Stimulated activated CD4-positive, alpha-beta T cell treated with anti-CD3 and anti-CD28 coated beads, TNF-alpha, amount 100 ng/mL, for 1 hour (primary cell): ENCODE measurements around the gene CDCP2.
"Not testable (repeated sequence)": the region's sequence is repeated elsewhere in the genome, so short reads cannot be mapped to it uniquely, and the experiment has no call there.

ENCODE experiments used
- DNase-seq, 3 donors: peaks; one replicate each; pipeline ENCODE4 v3.0.0-alpha.2; 2020; ENCODE audit warnings: low read depth in 3 of 3, low spot score in 1 of 3

Gene CDCP2

DNA sequence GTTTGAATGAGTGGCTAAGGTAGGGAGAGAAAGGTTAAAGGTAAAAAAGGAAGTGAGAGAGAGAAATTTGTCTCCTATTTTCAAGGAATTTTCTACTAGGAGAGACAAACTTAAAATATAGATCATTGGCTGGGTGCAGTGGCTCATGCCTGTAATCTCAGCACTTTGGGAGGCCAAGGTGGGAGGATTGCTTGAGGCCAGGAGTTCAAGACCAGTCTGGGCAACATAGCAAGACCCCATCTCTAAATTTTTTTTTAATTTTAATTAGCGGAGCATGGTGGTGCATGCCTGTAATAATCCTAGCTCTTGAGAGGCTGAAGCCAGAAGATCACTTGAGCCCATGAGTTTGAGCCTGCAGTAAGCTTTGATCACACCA lies 58.1 kb downstream of the CDCP2 start:
- DNase-seq: not testable (repeated sequence)

DNA sequence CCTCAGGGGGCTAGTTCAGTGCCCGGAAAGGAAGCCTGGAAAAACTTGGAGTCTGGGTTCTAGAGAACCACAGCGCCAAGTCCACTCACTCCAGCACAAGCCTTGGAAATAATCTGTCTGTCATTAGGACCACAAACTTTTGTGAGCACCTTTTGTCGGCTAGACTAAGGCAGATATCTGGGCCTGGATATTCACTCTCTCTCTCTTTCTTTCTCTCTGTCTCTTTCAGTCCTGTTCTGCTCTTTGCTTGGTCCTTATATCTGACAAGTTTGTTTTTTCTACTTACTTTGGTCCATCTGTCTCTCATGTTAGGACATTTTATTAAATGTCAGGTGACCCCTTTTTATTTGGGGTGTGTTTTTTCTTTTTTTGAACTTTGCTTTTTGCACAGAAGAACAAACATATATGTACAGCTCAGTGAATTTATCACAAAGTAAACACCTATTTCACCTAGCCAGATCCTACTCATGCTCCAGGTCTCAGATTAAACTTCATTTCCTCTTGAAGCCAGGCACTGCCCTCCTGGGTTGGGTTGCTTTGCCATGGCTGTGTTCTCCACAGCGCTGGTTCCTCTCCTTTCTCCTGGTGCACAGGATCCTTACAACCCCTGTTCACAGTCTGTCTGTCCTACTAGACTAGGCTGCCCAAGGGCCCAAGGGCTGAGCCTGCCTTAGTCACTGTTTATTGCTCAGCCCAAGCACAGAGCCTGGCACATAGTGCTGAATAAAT lies 58.6 kb downstream of the CDCP2 start:
- no peak for DNase-seq

DNA sequence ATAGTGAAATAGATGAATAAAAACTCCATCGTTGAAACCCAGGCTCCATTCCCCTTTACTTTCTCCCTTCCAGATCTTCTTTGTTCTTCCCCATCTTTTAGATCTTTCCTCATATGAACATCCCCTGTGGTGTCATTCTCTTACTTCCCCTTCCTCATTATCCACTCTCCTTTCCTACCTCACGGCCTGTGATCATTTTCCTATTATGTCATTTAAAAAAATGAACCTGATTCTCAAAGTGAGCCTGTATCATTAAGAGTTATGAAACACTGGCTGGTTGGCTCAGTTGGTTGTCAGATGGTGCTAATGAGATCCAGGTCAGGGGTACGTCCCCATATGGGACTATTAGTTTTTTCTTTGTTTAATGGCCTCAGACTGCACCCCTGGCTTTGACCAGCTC lies 61.1 kb downstream of the CDCP2 start:
- no peak for DNase-seq

DNA sequence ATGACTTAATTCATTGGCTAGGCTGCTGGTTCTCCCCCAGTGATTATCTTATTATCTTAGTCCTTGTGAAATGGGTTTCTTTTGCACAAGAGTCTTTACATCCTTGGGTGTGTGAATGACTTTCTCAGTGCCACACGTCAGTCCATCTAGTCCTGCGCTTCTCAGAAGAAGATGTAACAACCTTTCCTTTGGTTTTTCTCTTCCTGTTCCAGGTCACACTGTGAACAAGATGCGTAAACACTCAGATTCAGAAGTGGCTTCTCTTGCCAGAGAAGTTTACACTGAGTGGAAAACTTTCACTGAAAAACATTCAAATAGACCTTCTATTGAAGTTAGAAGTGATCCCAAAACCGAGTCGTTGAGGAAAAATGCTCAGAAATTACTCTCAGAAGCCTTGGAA lies 64.4 kb downstream of the CDCP2 start:
- no peak for DNase-seq

DNA sequence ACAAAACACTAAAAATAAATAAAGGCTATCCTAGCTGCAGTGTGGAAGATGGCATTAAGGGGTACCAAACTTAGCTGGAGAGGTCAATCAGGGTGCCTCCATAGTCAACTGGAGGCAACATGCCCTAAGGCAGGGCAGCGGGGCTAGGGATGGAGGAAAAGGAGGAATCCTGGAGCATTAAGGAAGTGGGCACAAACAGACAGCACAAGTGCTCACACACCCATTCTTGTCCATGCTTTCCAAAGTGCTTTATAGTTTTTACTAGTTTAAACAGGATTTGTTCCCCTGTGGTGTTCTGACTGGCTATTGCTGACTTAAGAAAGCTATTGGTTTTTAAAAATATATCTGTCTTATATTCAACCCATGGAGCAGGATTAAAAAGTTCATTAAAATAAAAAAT lies 66.0 kb downstream of the CDCP2 start:
- DNase-seq: no peak

DNA sequence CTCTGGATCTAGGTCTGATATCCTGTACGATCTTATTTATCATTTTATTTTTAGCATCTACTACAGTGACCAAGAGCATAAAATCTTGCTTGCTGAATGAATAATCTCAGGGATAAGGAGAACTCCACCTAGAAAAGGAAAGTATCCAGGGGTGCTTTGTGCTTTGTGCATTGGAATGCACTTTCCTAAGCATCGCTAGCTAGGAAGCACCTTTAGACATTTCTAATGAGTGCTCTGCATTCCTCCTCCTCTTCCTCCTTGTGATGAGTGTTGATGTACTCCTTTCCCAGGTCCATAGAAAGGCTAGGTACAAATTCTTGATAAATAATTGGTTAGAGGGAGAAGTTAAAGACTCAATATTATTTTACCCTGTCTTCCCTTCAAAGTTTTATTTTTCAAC lies 68.0 kb downstream of the CDCP2 start:
- no peak for DNase-seq
